Right ventricle myocardium inferior (tissue), 1 donor: Measurements from ENCODE around the gene COX20. TPM values are rescaled to one million over a fixed set of nuclear protein-coding genes. Genes with fewer than 3 reads are reported as not detected.
A peak's percentile ranks its signal among the peaks of the same experiment; 100 is the strongest.

ENCODE experiments used
- ATAC-seq: fragments of 200-7000 bp; cut with Tn5 transposase; one replicate; pipeline ENCODE4 v1.9.1; 2020; ENCODE audit warnings: mild to moderate bottlenecking, moderate library complexity
- DNase-seq: peaks from one replicate; pipeline ENCODE4 v3.0.0; 2021; ENCODE audit errors: missing footprints
- intact Hi-C: fragments of 100-400 bp; cut with DNase I; formaldehyde crosslinking; loops from one replicate; pipeline ENCODE4 v1.11.0; 2022
- total RNA-seq: library from RNA; stranded (reverse); fragmentation: NEBNext Ultra II Directional; extraction: Animal tissue kit (Norgen Biotek cat#: 25700); gene quantifications from one replicate; pipeline ENCODE4 v1.2.1, GENCODE V29; 2021
- donor health status: DM: no; HTN: yes; CAD: no; lungs with severe emphysema.

The COX20 gene
- total RNA-seq, 1 donor from 2014 or later = 58.4 TPM

- intact Hi-C loops = loop anchor here (1.0 to 5.0 kb wide), 4 partner anchors 30 to 178 kb away; no protein-coding TSS in a partner anchor
- DNase-seq (peak; percentile 99), ATAC-seq (peak; percentile 94)
Measured at GRCh38 chr1:244864253-244865027, 29.0 kb downstream of the COX20 start, which contains the start of gene HNRNPU. Gene HNRNPU (minus strand): TSS chr1:244864543. CDS start chr1:244864307, 236 bp downstream.

GRCh38 chr1:244865028-244865371 is 29.5 kb downstream of the COX20 start:
- DNase-seq (no peak), ATAC-seq (no peak)
- intact Hi-C loops = loop anchor here (5.0 kb wide), 1 partner anchor 52 kb away; no protein-coding TSS in a partner anchor

DNA sequence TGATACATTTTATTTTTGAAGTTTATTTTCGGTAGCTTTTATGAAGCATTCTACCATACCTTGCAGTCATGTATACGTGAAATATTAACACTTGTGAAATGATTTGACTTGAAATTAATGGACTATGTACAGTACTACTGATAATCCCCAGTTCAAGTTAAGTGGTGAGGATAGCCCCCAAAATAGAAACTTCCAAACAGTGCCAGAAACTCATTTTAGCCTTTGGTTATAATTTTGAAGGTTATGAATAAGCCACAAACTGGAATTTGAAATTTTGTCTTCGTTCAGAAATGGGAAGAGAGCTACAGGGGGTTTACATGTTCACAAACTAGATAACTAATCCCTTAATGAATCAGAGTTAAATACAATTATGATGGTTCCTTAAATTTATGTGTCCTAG is 30.4 kb downstream of the COX20 start:
- DNase-seq (no peak), ATAC-seq (no peak)
- intact Hi-C loops = loop anchor here (5.0 kb wide), 1 partner anchor 51 kb away; no protein-coding TSS in a partner anchor

DNA sequence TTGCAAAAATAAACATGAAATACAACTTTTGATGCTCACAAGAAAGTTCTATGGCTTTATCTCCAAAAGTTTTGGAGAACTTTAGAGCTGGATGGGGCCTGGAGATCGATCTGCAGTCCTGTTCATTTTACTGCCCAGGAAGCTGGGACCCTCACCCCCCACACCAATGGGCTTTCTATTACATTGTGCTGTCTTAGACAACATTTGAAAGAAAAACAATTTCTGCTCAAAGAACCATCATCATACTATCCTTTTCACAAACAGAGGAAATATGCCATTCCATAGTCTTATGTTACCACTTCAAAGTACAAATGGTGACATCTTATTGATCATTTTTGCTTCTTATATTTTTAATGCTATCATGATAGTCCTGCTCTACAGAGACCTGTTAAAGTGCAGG is 30.9 kb downstream of the COX20 start:
- ATAC-seq (no peak), DNase-seq (no peak)
- intact Hi-C loops = loop anchor here (5.0 kb wide), 1 partner anchor 51 kb away; no protein-coding TSS in a partner anchor

DNA sequence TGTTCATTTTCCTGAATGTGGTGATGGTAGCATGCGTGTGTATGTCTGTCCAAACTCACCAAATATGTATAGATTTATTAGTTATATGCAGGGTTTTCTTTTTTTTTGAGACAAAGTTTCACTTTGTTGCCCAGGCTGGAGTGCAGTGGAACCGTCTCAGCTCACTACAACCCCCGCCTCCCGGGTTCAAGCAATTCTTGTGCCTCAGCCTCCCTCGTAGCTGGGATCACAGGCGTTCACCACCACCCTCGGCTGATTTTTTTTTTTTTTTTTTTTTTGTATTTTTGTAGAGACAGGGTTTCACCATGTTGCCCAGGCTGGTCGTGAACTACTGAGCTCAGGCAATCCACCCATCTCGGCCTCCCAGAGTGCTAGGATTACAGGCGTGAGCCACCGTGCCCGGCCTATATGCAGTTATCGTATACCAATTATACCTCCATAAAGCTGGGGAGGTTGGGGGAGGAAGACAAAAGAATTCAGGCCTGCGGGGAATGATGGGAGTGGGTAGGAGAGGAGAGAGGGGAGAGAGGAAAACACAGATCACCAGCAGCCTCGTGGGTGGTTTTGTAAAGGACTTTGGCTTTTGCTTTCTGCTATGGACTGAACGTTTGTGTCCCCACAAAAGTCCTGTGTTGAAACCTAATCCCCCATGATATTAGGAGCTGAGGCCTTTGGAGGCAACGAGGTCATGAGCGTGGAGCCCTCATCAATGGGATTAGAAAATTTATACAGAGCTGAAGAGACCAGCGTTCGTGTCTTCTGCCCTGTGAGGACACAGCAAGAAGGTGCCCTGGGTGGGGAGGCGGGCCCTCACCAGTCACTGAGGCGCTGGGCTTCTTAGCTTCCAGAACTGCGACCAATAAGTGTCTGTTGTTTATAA is 33.3 kb downstream of the COX20 start:
- intact Hi-C loops = loop anchor here (5.0 kb wide), 1 partner anchor 49 kb away; no protein-coding TSS in a partner anchor
- DNase-seq (no peak), ATAC-seq (no peak)

DNA sequence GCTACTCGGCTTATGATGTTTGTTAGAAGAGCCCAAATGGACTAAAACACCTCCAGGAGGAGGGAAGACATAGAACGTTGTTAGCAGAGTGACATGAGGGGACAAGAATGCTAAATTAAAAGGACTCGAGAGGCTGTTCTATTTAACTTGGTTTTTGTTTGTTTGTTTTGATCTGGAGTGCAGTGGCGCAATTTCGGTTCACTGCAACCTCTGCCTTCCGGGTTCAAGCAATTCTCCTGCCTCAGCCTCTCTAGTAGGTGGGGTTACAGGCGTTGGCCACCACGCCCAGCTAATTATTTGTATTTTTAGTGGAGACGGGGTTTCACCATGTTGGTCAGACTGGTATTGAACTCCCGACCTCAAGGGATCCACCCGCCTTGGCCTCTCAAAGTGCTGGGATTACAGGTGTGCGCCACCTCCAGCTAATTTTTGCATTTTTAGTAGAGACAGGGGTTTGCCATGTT is 33.9 kb downstream of the COX20 start:
- intact Hi-C loops = loop anchor here (5.0 kb wide), 1 partner anchor 48 kb away; no protein-coding TSS in a partner anchor
- no peak for DNase-seq

GRCh38 chr1:244869950-244870349 is 34.5 kb downstream of the COX20 start:
- no peak for DNase-seq
- intact Hi-C loops = loop anchor here (5.0 kb wide), 1 partner anchor 47 kb away; no protein-coding TSS in a partner anchor
- no peak for ATAC-seq

More for the DNA sequence above, 33.9 kb downstream of the COX20 start:
- ATAC-seq = no peak

- intact Hi-C loops = no loop called here
- DNase-seq (no peak), ATAC-seq (no peak)
Measured at GRCh38 chr1:244874974-244875579, 39.6 kb downstream of the COX20 start.

DNA sequence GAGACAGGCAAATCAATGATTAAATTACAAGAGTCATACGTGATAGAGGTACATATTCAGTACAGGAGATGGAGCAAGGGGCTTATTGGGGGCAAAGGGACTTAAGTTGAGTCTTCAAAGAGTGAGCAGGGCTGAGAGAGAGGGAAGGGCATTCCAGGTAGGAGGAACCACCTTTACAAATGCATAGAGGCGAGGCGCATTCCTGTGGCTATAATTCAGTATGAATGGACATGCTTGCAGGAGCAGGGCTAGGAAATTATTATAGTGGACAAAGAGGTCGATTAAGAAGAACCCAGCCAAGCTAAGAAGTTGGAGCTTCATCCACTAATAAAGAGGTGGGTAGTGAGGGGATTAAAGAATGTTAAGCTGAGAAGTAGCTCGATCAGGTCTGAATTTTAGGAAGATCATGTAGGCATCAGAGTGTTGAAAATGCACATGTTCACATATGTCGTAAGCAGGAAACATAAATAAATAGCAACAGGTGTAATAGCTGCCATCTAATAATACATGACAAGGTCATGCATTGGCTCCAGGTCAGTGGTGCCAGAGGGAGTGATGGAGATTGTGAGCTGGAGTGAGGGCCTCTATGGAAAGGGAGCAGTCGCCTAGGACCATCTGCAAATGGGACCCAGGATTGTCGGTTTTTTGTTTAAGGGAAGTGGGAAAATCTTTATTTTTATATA is 40.9 kb downstream of the COX20 start:
- intact Hi-C loops = no loop called here
- ATAC-seq = no peak
- no peak for DNase-seq

- DNase-seq (no peak), ATAC-seq (no peak)
- intact Hi-C loops = no loop called here
Measured at GRCh38 chr1:244878681-244879080, 43.2 kb downstream of the COX20 start.

GRCh38 chr1:244881552-244882280 is 46.3 kb downstream of the COX20 start:
- DNase-seq (no peak), ATAC-seq (no peak)
- intact Hi-C loops = no loop called here

DNA sequence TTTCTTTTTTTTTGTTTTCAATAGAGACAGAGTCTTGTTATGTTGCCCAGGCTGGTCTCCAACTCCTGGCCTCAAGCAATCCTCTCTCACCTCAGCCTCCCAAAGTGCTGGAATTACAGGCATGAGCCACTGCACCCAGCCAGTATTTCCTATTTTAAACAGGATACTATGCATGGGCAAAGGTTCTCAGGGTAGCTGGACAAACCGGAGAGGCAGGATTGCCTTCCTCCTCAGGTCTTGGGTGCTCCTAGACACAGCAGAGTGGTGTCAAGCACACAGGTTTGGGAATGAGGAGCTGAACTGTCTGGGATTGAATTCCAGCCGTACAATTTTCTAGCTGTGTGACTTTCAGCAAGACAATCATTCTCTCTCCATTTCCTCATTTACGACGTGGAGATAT is 51.8 kb downstream of the COX20 start:
- intact Hi-C loops = no loop called here
- DNase-seq (no peak), ATAC-seq (no peak)

DNA sequence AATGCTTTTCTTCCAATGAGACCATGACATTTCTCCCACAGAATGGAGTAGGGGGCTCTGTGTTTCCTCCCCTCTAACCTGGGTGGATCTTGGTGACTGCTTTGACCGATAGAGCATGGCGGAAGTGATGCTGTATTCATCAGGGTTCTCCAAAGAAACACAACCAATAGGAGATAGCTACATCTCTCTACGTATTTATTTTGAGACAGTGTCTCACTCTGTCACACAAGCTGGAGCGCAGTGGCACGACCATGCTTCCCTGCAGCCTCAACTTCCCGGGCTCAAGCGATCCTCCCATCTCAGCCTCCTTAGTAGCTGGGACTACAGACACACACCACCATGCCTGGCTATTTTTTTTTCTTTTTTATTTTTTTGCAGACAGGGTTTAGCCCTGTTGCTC is 58.4 kb downstream of the COX20 start:
- ATAC-seq (no peak), DNase-seq (no peak)
- intact Hi-C loops = no loop called here

Other genes with a start within 250 kb of the COX20 start
- 21.2 TPM for gene DESI2, start 182.5 kb upstream of the COX20 start, total RNA-seq
- gene HNRNPU, start 28.9 kb downstream of the COX20 start, total RNA-seq = 165 TPM